Ectodermal cell (in vitro differentiated cells): ENCODE measurements around the gene ATXN10.

Source experiments
- H3K27ac ChIP-seq: 2 replicates; pipeline ENCODE4 v1.7.0; 2013; ENCODE audit warnings: mild to moderate bottlenecking, low read depth, low read length; ENCODE audit not compliant: insufficient read depth, poor library complexity, severe bottlenecking
- H3K27me3 ChIP-seq: 2 replicates; pipeline ENCODE4 v1.7.0; 2013; ENCODE audit warnings: mild to moderate bottlenecking, low read length; ENCODE audit not compliant: insufficient read depth, control insufficient read depth, poor library complexity, severe bottlenecking
- H3K36me3 ChIP-seq: one replicate; pipeline ENCODE4 v1.7.0; 2013; ENCODE audit warnings: low read length; ENCODE audit not compliant: control insufficient read depth, insufficient read depth
- H3K4me1 ChIP-seq: one replicate; pipeline ENCODE4 v1.7.0; 2013; ENCODE audit warnings: low read length; ENCODE audit not compliant: control insufficient read depth, insufficient read depth
- H3K4me3 ChIP-seq: 2 replicates; pipeline ENCODE4 v1.7.0; 2013; ENCODE audit warnings: low read depth, low read length, control low read depth; ENCODE audit not compliant: insufficient read depth
- H3K9me3 ChIP-seq: 2 replicates; pipeline ENCODE4 v1.7.0; 2013; ENCODE audit warnings: mild to moderate bottlenecking, low read length, moderate library complexity; ENCODE audit not compliant: control insufficient read depth
- WGBS, 2 experiments: methylation state at CpG; one replicate each; pipeline ENCODE4 v1.1.7; 2013; ENCODE audit warnings: missing lambda C conversion rate in 2 of 2; 5-methylcytosine and 5-hydroxymethylcytosine counted together

The ATXN10 gene

DNA sequence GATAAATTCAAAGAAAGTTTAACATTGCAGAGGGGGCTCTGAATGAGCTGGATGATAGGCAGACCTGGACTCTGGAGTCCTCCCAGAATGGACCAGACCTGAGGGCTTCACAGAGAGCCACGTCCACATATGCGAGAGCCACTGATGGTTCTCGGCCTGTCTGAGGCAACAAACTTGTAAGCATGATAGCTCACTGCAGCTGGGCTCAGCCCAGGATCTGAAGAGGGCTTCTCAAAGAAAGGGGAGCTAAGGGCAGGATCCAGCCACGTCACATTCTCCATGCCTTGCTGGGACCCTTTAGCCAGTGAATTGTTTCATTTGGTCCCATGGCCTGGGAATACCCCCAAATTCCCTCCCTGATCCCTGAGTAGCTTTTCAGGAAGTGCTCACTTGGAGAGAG is 98.9 kb downstream of the ATXN10 start:
- H3K36me3 ChIP-seq: no peaks in the 10 kb centered on the region
- peaks cover 4% of the 10 kb centered on the region for H3K4me1 ChIP-seq
- no peak overlapping the region for H3K4me3 ChIP-seq
- WGBS, 2 experiments: 71 to 73% methylated on average over 4 of the region's 4 CpGs
- no peak overlapping the region for H3K27ac ChIP-seq
- H3K27me3 ChIP-seq: no peaks in the 10 kb centered on the region
- H3K9me3 ChIP-seq: no peaks in the 10 kb centered on the region

DNA sequence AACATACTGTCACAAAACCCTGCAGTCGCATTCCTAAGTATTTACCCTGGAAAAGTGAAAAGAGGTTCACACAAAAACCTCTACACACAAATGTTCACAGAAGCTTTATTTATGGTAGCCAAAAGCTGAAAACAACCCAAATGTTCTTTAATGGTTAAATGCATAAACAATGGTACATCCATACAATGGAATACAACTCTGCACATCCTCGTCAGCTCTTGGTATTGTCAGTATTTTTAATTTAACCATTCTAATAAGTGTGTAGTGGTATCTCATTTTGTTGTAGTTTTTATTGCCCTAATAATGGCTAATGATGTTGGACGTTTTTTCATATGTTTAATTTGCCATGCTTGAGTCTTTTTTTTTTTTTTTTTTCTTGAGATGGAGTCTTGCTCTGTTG is 99.4 kb downstream of the ATXN10 start:
- peaks cover 4% of the 10 kb centered on the region for H3K4me1 ChIP-seq
- no peaks in the 10 kb centered on the region for H3K36me3 ChIP-seq
- no peak overlapping the region for H3K4me3 ChIP-seq
- 92 to 100% methylated on average over 2 to 3 of the region's 3 CpGs for WGBS, 2 experiments
- no peak overlapping the region for H3K27ac ChIP-seq
- no peaks in the 10 kb centered on the region for H3K9me3 ChIP-seq
- no peaks in the 10 kb centered on the region for H3K27me3 ChIP-seq

GRCh38 chr22:45771711-45772110 is 100.1 kb downstream of the ATXN10 start:
- Histone ChIP-seq H3K9me3 (no peaks in the 10 kb centered on the region), H3K27ac (no peak overlapping the region), H3K36me3 (no peaks in the 10 kb centered on the region), H3K4me3 (no peak overlapping the region), H3K4me1 (peaks cover 4% of the 10 kb centered on the region), H3K27me3 (no peaks in the 10 kb centered on the region)
- WGBS, 2 experiments: 98 to 100% methylated on average over 1 to 2 of the region's 2 CpGs

GRCh38 chr22:45772743-45773142 is 101.1 kb downstream of the ATXN10 start:
- Histone ChIP-seq H3K4me1 (peaks cover 4% of the 10 kb centered on the region), H3K27me3 (no peaks in the 10 kb centered on the region), H3K36me3 (no peaks in the 10 kb centered on the region), H3K9me3 (no peaks in the 10 kb centered on the region), H3K4me3 (no peak overlapping the region), H3K27ac (no peak overlapping the region)
- WGBS, 2 experiments: 98 to 100% methylated on average over 1 to 2 of the region's 2 CpGs

- 95 to 96% methylated on average over 6 of the region's 6 CpGs for WGBS, 2 experiments
- H3K9me3 ChIP-seq: no peaks in the 10 kb centered on the region
- H3K36me3 ChIP-seq: no peaks in the 10 kb centered on the region
- no peaks in the 10 kb centered on the region for H3K4me1 ChIP-seq
- H3K4me3 ChIP-seq: no peak overlapping the region
- H3K27ac ChIP-seq: no peak overlapping the region
- no peaks in the 10 kb centered on the region for H3K27me3 ChIP-seq
Measured at GRCh38 chr22:45774001-45774670, 102.5 kb downstream of the ATXN10 start.

DNA sequence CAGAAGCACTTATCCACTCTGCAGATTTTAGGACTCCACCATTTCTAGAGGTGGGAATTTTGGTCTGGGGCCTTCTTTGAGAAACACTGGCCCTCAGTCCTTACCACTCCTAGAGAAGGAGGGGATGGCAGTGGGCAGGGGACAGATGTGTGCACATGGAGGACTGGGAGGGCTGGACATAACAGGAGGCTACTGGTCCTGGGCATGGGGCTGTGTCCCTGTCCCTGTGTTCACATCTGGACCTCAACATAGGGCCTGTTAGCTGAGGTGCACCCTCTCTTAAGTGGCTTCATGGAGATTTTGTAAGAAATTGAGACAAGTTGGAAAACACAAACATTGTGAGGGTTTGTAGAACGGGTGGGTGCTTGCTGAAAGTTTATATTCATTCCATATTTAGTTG is 103.4 kb downstream of the ATXN10 start:
- H3K27ac ChIP-seq: no peak overlapping the region
- no peaks in the 10 kb centered on the region for H3K4me1 ChIP-seq
- no peaks in the 10 kb centered on the region for H3K9me3 ChIP-seq
- no peaks in the 10 kb centered on the region for H3K36me3 ChIP-seq
- no peak overlapping the region for H3K4me3 ChIP-seq
- WGBS, 2 experiments: 100% methylated on average over 1 of the region's 1 CpG
- H3K27me3 ChIP-seq: no peaks in the 10 kb centered on the region

DNA sequence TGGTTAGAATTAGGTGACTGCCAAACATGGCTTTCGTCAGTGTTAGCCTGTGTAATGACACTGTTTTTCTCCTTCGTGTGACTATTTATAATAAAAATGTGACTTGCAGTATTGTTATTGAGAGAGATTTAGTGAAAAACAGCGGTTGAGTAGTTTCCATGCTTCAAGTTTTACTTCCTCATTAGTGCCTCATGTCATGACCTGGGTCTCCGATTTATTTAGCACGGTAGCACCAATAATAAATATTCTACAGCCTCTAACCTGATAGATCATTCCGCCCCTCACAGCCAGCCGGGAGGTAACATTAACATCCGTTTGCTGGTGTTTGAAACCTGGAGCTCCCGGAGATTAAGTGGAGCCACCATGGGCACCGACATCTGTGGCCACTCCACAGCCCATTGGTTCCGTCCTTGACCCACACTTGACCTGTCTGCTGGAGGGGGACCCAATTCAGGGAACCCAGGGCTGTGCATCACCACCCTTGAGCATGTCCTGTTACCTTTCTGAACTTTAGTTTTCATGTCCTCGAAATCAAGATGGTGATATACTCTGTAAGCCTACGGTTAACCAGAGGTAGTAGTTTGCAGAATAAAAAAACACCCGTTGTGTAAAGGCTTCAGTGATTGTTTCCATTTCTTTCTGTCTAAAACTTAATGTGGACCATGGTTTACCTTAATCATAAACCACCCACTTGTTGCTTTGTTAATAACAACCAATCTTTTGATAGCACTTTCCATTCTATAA is 104.1 kb downstream of the ATXN10 start:
- H3K4me1 ChIP-seq: no peaks in the 10 kb centered on the region
- H3K4me3 ChIP-seq: no peak overlapping the region
- no peaks in the 10 kb centered on the region for H3K9me3 ChIP-seq
- 91 to 94% methylated on average over 14 of the region's 14 CpGs for WGBS, 2 experiments
- no peaks in the 10 kb centered on the region for H3K27me3 ChIP-seq
- no peaks in the 10 kb centered on the region for H3K36me3 ChIP-seq
- H3K27ac ChIP-seq: no peak overlapping the region

GRCh38 chr22:45776313-45776585 is 104.6 kb downstream of the ATXN10 start:
- Histone ChIP-seq H3K9me3 (no peaks in the 10 kb centered on the region), H3K36me3 (no peaks in the 10 kb centered on the region), H3K27ac (no peak overlapping the region), H3K27me3 (no peaks in the 10 kb centered on the region), H3K4me1 (no peaks in the 10 kb centered on the region), H3K4me3 (no peak overlapping the region)
- 95 to 100% methylated on average over 2 of the region's 2 CpGs for WGBS, 2 experiments

- H3K36me3 ChIP-seq: no peaks in the 10 kb centered on the region
- no peak overlapping the region for H3K4me3 ChIP-seq
- 98 to 99% methylated on average over 6 of the region's 6 CpGs for WGBS, 2 experiments
- no peak overlapping the region for H3K27ac ChIP-seq
- H3K9me3 ChIP-seq: no peaks in the 10 kb centered on the region
- no peaks in the 10 kb centered on the region for H3K27me3 ChIP-seq
- no peaks in the 10 kb centered on the region for H3K4me1 ChIP-seq
Measured at GRCh38 chr22:45777046-45777851, 105.6 kb downstream of the ATXN10 start.

- Histone ChIP-seq H3K4me3 (no peak overlapping the region), H3K9me3 (no peaks in the 10 kb centered on the region), H3K27me3 (no peaks in the 10 kb centered on the region), H3K36me3 (no peaks in the 10 kb centered on the region), H3K27ac (no peak overlapping the region), H3K4me1 (no peaks in the 10 kb centered on the region)
- WGBS, 2 experiments: 97% methylated on average over 3 of the region's 3 CpGs
Measured at GRCh38 chr22:45777852-45778375, 106.3 kb downstream of the ATXN10 start.
